Stomach (tissue), 9 donors: ENCODE measurements around the gene CEACAM5. TPM values are rescaled to one million over a fixed set of nuclear protein-coding genes. Genes with fewer than 3 reads are reported as not detected.
A peak's percentile ranks its signal among the peaks of the same experiment; 100 is the strongest.

Source experiments
- DNase-seq, 2 donors: peaks; one replicate each; pipeline versions ENCODE4 v3.0.0 to v3.0.0-alpha.2; 2013 to 2019
- H3K27ac ChIP-seq, 5 donors: fragments of 200-600 bp in 4 of 5; sonication (generic) in 4 of 5; one replicate each; pipeline ENCODE4 v1.5.1; 2013 to 2019; ENCODE audit warnings: mild to moderate bottlenecking in 1 of 5, moderate library complexity in 1 of 5
- H3K27me3 ChIP-seq, 3 donors: fragments of 200-600 bp; sonication (generic); one replicate each; pipeline ENCODE4 v1.5.1; 2017 to 2019; ENCODE audit warnings: mixed run types in 1 of 3
- H3K36me3 ChIP-seq, 4 donors: fragments of 200-600 bp; sonication (generic); 1 replicate in 3 of 4; 2 replicates in 1 of 4; pipeline ENCODE4 v1.5.1; 2016 to 2019
- H3K4me1 ChIP-seq, 4 donors: fragments of 200-600 bp; sonication (generic); one replicate each; pipeline ENCODE4 v1.5.1; 2016 to 2019
- H3K4me3 ChIP-seq, 4 donors: fragments of 200-600 bp; sonication (generic) in 3 of 4; one replicate each; pipeline ENCODE4 v1.5.1; 2016 to 2019; ENCODE audit warnings: mild to moderate bottlenecking in 1 of 4
- H3K9me3 ChIP-seq, 4 donors: fragments of 200-600 bp; sonication (generic); one replicate each; pipeline ENCODE4 v1.5.1; 2016 to 2019
- CTCF ChIP-seq, 7 experiments: fragments of 450-650 bp in 4 of 7; fragments of 200-600 bp in 3 of 7; sonication (generic) in 3 of 7; IDR thresholded peaks; one replicate each; pipeline ENCODE4 v1.5.1; 2016 to 2019; ENCODE audit warnings: antibody characterized with exemption in 7 of 7, control low read depth in 2 of 7, mild to moderate bottlenecking in 1 of 7
- EP300 ChIP-seq: sonication (generic); formaldehyde crosslinking; IDR thresholded peaks from one replicate; pipeline ENCODE4 v1.6.1; 2017; ENCODE audit warnings: antibody characterized with exemption
- POLR2A ChIP-seq, 4 donors: fragments of 450-650 bp; IDR thresholded peaks; one replicate each; pipeline ENCODE4 v1.6.1; 2016; ENCODE audit warnings: antibody characterized with exemption in 4 of 4, control low read depth in 2 of 4, mild to moderate bottlenecking in 1 of 4, moderate library complexity in 1 of 4
- POLR2AphosphoS5 ChIP-seq, 3 donors: sonication (generic); formaldehyde crosslinking; IDR thresholded peaks; one replicate each; pipeline ENCODE4 v1.6.1; 2016; ENCODE audit warnings: antibody characterized with exemption in 3 of 3
- WGBS, 5 donors: extraction: QIAGEN DNeasy Blood & Tissue Kit in 3 of 5; methylation state at CpG; one replicate each; pipeline versions ENCODE4 v1.1.5 to v1.1.7; 2013 to 2018; 5-methylcytosine and 5-hydroxymethylcytosine counted together
- intact Hi-C: fragments of 100-400 bp; cut with DNase I; formaldehyde crosslinking; loops from one replicate; pipeline ENCODE4 v1.15.1; 2023; ENCODE audit warnings: low total_unique reads
- polyA plus RNA-seq, 3 donors: library from polyadenylated mRNA; stranded (reverse); fragments of 200-250 nt; gene quantifications; one replicate each; pipeline ENCODE4 v1.2.3, GENCODE V29; 2013
- total RNA-seq, 5 donors: library from RNA; depleted of rRNA; stranded (reverse); fragments of >200 nt; gene quantifications; one replicate each; pipeline versions ENCODE4 v1.1.0 to v1.2.3, GENCODE V29; 2014 to 2016
- donor health status: healthy with polysubstance abuse.
- donor health status: Bipolar disorder and iron deficiency.
- donor health status: healthy.

Gene CEACAM5
- total and polyA plus RNA-seq, 8 donors: 0.72 to 118 (median 20.6) TPM

GRCh38 chr19:41720103-41720502 is 11.7 kb downstream of the CEACAM5 start:
- DNase-seq: no peak
- no peaks in the 10 kb centered on the region for H3K36me3 ChIP-seq
- H3K4me3 ChIP-seq: no peak overlapping the region
- TF ChIP-seq CTCF (IDR thresholded peaks at IDR 0.05): no peak
- no peak for TF ChIP-seq EP300
- no peak for TF ChIP-seq POLR2AphosphoS5 (IDR thresholded peaks at IDR 0.05)
- no peak for TF ChIP-seq POLR2A (IDR thresholded peaks at IDR 0.05)
- intact Hi-C loops: no loop called here
- no peak overlapping the region for H3K27ac ChIP-seq
- WGBS, 5 donors: 45 to 95% (median 86%) methylated on average over 1 to 3 of the region's 3 CpGs
- H3K27me3 ChIP-seq: peaks cover 0 to 51% (median 0%) of the 10 kb centered on the region in 3 donors
- H3K4me1 ChIP-seq: no peaks in the 10 kb centered on the region
- no peaks in the 10 kb centered on the region for H3K9me3 ChIP-seq

- H3K27me3 ChIP-seq: peaks cover 0 to 32% (median 0%) of the 10 kb centered on the region in 3 donors
- H3K4me3 ChIP-seq: no peak overlapping the region
- no peaks in the 10 kb centered on the region for H3K9me3 ChIP-seq
- H3K4me1 ChIP-seq: no peaks in the 10 kb centered on the region
- 19 to 40% (median 25%) methylated on average over 5 of the region's 5 CpGs for WGBS, 5 donors
- H3K27ac ChIP-seq: no peak overlapping the region
- DNase-seq: no peak
- H3K36me3 ChIP-seq: no peaks in the 10 kb centered on the region
- intact Hi-C loops: no loop called here
- no peak for TF ChIP-seq POLR2AphosphoS5 (IDR thresholded peaks at IDR 0.05)
- TF ChIP-seq CTCF (IDR thresholded peaks at IDR 0.05): no peak
- no peak for TF ChIP-seq POLR2A (IDR thresholded peaks at IDR 0.05)
- TF ChIP-seq EP300: no peak
These were observed 18.1 kb downstream of the CEACAM5 start for GRCh38 chr19:41726493-41726892.

- Histone ChIP-seq H3K4me1 (no peaks in the 10 kb centered on the region), H3K27ac (peak overlapping the region in 3 of 5 donors; percentile 38 to 71 (median 43)), H3K4me3 (no peak overlapping the region), H3K36me3 (no peaks in the 10 kb centered on the region), H3K9me3 (no peaks in the 10 kb centered on the region), H3K27me3 (peaks cover 0 to 28% (median 0%) of the 10 kb centered on the region in 3 donors)
- WGBS, 5 donors: 27 to 69% (median 42%) methylated on average over 4 of the region's 4 CpGs
- DNase-seq: no peak
- TF ChIP-seq POLR2AphosphoS5 (IDR thresholded peaks at IDR 0.05) (no peak), EP300 (no peak), POLR2A (IDR thresholded peaks at IDR 0.05) (no peak), CTCF (IDR thresholded peaks at IDR 0.05) (no peak)
- intact Hi-C loops: no loop called here
These were observed 25.7 kb downstream of the CEACAM5 start for GRCh38 chr19:41734156-41734555.

- peak overlapping the region in 3 of 5 donors; percentile 1 to 71 (median 59) for H3K27ac ChIP-seq
- H3K4me1 ChIP-seq: no peaks in the 10 kb centered on the region
- TF ChIP-seq POLR2A (IDR thresholded peaks at IDR 0.05): no peak
- TF ChIP-seq POLR2AphosphoS5 (IDR thresholded peaks at IDR 0.05): peak in 1 of 3 donors; percentile 66
- H3K4me3 ChIP-seq: no peak overlapping the region
- H3K36me3 ChIP-seq: no peaks in the 10 kb centered on the region
- DNase-seq: peak; percentile 68 to 86
- intact Hi-C loops: no loop called here
- no peaks in the 10 kb centered on the region for H3K9me3 ChIP-seq
- 35 to 47% (median 42%) methylated on average over 3 of the region's 3 CpGs for WGBS, 5 donors
- peaks cover 0 to 28% (median 0%) of the 10 kb centered on the region in 3 donors for H3K27me3 ChIP-seq
These were observed 26.2 kb downstream of the CEACAM5 start for GRCh38 chr19:41734585-41734984.

- H3K27ac ChIP-seq: peak overlapping the region in 4 of 5 donors; percentile 1 to 71 (median 62)
- H3K9me3 ChIP-seq: no peaks in the 10 kb centered on the region
- TF ChIP-seq POLR2A (IDR thresholded peaks at IDR 0.05) (no peak), CTCF (IDR thresholded peaks at IDR 0.05) (no peak), POLR2AphosphoS5 (IDR thresholded peaks at IDR 0.05) (no peak)
- WGBS, 5 donors: 46 to 68% (median 56%) methylated on average over 5 of the region's 5 CpGs
- peaks cover 0 to 28% (median 0%) of the 10 kb centered on the region in 3 donors for H3K27me3 ChIP-seq
- no peaks in the 10 kb centered on the region for H3K36me3 ChIP-seq
- no peaks in the 10 kb centered on the region for H3K4me1 ChIP-seq
- peak in 1 of 2 donors; percentile 54 for DNase-seq
- intact Hi-C loops: no loop called here
- no peak overlapping the region for H3K4me3 ChIP-seq
These were observed 26.7 kb downstream of the CEACAM5 start for GRCh38 chr19:41735071-41735600.
